ENCODE measurements around the gene HPS1.

Gene HPS1

DNA sequence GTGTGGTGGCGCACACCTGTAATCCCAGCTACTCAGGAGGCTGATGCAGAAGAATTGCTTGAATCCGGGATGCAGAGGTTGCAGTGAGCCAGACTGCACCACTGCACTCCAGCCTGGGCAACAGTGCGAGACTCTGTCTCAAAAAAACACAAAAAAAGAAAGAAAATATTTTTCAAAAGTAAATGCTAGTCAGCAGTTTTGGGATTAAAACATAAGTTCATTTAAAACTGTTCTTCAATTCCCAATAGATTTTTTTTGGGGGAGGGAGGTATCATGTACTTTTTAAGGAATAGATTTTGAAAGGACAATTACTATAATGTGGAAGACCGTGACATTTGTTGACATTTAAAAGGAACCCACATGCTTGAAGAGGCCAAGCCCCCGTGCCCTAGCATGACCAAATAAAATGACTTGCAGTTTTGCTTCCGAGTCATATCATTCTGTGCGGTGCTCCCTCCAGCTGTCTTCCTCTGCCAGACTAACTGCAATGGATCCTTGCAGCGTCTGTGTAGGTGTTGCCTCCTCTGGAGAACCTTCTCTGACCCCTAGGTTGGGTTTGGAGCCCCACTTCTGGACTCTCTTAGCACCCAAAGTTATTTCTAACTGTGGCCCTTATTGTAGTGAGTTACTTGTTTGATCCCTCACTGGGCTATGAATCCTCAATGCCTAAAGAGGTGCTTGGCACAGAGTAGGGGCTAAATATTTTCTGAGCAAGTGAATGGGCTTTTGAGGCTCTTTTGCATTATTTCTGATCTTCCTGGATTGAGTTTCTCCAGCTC is 17.4 kb upstream of the HPS1 start:
- DNase-seq (ENCODE audit: low read depth in 2 of 2): no peak

DNA sequence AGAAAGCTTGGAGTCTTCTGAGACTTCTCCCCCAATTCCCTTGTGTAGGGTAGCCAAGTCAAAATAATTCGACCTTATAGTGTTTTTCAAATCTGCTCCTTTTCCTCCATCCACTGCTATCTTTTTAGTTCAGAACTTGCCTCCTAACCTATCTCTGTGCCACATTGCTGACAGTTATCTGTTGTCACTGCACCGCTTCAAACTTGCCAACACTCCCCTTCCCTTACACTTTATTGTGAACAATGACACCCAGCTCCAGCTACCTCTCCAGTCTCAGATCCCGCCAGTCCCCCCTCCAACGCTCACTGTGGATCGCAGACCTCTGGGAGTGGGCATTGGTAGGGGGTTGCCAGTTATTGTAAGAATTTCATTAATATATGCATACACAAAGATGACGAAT is 16.3 kb upstream of the HPS1 start:
- no peak for DNase-seq (ENCODE audit: low read depth in 2 of 2)

DNA sequence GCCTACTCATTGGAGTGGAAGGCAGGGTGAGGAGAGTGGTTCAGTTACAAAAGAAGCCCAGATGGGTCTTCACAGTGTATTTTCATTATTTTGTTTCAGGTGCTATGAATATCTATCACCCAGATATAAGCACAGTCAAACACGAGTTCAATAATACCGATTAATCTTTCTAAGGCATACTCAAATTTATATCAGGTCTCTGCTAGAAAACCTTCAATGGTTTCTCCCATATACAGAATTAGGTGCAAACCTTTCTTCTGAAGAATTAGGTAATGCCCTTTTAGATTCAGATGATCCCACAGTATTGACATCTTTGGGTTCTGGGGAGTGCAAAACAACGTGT is 14.7 kb upstream of the HPS1 start:
- no peak for DNase-seq (ENCODE audit: low read depth in 2 of 2)

DNA sequence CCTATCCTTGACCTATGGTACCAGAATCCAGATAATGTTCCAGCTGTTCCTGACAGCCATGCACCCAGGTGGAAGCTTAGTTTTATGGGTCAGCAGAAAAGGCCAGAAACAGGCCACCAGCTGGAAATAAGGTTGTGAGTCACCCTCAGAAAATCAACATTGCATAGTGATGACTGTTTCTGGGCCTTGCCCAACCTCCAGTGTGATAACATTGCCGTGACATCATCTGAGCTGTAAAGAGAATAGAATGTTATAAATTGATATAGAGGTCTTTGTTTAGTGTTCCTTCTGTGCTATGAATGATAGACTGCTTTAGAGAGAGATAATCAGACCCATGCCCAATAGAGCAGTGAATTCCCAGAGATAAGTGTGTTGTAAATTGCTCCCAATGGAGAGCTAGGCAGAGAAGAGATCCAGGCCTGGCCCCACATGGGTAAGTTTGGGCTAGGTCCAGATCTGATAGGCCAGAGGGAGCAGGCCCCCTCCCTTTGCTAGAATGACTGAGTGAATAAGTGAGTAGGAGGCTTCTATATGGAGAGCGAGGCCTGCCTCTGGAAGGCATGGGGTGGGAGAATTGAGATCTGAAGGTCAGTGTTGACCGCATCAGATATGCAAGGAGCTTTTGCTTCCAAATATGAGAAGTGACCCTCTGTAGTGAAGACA is 14.2 kb upstream of the HPS1 start:
- no peak for DNase-seq (ENCODE audit: low read depth in 2 of 2)

DNA sequence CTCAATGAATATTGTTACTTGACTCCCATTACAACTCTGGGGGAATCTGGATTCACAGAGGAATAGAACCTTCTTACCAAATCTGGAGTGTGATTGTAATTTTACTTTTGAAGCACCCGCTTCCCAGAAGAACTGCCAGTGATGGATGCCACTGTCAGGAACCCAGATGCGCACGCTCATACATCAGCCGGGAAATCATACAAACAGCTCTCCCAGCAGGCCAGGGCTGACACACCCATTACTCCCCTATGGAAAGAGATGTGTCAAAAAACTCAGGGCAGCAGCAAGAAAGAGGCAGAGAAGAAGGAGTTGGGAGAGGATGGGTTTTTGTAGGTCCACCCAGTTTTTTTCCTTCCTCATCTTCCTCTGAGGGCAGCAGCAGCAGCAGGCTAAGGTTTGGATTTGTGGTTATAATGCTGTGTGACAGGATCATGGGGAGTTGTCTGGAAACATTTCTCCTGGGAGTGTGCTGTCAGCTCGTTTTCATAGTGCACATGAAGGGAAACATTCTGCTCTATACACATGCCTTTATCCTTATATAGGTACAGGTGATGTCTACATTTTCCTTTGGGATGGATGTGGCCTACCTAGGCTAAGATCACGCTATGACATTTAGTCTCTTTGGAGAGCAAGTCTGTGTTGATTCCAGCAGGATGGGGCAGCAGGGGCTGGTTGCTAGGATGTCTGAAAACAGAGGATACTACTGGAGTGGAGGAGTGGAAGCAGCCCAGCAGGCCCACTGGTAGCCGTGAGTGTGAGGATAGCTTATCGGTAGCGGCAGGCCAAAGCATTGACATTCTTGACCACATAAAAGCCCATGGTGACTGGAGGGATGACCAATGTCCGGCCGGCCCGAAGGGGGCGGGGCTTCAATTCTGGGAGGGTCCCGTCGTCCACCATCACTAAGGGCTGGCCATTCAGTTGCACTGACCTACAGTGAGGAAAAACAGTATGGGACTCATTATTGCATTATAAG is 12.4 kb upstream of the HPS1 start:
- no peak for DNase-seq (ENCODE audit: low read depth in 2 of 2)

DNA sequence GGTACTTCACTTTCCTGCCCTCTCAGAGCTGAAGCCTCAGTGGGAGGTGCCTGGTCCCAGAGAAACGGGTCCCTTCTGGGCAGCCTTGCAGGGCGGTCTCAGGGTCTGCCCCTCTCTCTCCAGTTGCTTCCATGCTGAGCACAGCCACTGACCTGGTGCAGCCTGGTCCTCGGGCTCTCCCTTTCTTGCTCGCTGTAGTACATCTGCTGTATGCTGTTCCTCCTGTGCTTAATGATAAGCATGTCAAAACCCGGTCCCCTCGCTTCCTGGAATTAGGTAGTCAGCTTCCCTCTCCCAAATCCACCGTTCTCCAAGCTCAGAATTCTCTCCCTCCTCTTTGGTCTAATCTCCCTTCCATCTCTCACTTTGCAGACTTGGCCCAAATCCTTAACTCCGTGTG is 11.0 kb upstream of the HPS1 start:
- DNase-seq (ENCODE audit: low read depth in 2 of 2): no peak

DNA sequence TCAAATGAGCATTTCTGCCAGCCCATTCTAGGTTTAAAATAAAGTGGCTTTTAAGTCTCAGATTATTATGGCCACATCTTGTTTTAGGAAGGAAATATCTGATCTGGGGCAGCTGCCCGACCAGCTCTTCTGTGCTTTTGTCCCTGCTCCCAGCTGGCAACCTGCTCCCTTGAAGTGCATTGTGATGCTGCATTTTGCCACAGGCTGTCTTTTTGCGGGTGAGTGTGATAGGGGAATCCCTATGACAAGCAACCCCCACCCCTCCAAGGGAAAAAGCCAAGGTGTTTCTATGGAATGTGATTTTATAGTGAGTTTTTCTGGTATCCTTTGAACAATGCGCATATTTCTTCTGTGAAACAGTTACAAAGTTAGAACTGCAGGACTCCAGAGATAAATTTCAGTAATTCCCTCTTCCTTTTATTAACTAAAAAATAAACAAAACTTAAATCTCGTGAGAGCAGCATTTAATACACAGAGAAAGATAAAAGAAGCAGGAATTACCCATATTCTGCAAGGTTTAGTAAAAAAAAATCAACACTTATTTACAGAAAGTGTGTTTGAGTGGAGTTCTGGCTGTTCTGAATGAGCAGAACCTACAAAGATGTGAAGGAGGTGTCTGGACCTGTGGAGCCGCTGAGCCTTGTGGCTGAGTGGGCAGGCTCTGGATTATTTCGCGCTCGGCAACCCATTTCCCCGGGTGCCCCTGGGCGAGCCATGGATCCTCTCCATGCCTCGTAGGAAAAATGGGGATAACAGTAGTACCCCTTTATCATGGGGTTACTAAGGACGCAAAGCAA is 10.1 kb upstream of the HPS1 start:
- no peak for DNase-seq (ENCODE audit: low read depth in 2 of 2)

DNA sequence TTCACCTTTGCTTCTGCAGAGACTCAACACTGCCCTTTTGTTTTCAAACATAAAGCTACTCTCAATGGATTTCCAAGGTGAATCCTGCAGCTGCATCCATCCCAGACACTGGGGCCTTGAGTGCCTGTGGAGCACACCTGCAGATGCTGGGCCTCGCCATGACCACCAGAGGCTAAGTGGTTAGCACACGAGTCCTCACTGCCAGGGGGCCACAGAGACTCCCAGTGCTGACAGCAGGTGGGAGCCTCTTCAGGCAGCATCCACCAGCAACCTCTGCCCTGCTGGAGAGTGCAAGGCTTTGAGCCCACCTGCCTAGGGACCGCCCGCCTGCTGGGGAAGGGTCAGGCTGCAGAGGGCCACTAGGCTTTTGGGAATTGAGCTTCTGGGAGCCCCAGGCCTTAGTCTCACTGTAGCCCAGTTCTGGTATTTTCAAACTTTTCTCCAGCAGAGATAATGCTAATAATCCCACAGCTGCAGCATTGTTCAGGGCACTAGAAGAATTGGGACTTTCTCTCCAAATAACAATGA is 9.4 kb upstream of the HPS1 start:
- no peak for DNase-seq (ENCODE audit: low read depth in 2 of 2)

DNA sequence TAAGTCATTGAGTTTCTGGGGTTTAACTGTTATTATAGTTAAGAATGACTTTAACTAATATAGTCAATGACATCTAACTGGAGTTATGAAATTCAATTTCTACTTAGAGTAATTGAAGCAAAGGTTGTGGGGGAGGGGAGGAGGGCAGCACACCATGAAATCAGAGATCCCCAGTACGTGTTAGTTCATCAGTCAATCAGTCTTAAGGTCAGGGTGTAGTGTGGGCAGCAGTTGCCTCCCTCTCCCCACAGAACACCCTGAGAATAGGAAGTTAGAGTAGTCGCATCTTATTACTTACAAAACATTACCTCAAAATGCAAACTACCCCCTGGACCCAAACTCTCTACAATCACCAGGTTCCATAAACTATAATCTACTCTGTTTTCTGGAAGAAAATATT is 7.0 kb upstream of the HPS1 start:
- no peak for DNase-seq (ENCODE audit: low read depth in 2 of 2)

DNA sequence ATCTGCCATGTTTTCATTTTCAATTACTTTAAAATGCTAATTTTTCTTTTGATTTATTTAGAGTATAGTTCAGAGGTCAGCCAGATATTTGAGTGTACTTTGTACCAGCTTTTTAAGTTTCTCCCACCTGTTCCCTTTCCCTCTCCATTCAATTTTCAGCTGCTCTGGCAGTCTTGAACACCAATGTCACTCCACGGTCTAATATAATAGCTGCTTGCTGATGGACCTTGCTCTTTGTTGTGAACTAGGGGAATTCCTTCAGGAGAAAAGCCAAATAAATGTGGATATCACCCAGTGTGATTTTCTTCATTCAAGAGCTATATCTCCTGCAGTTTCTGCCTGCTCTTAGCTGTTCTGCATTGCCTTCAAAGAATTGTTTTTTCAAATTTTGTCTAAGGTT is 3.9 kb upstream of the HPS1 start:
- no peak for DNase-seq (ENCODE audit: low read depth in 2 of 2)

DNA sequence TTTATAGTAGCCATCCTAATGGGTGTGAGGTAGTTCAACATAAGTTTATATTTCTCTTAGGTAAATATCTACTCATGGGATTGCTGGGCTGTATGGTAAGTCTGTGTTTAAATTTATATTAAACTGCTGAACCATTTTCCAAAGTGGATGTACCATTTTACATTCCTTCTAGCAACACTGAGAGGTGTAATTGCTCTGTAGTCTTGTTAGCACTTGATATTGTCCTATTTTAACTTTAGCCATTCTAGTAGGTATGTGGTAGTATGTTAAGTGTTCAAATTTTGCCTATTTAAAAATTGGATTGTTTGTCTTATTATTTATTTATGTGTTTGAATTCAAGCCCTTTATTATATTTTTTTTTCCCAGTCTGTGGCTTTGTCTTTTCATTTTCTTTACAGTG is 2.6 kb upstream of the HPS1 start:
- DNase-seq (ENCODE audit: low read depth in 2 of 2): no peak

DNA sequence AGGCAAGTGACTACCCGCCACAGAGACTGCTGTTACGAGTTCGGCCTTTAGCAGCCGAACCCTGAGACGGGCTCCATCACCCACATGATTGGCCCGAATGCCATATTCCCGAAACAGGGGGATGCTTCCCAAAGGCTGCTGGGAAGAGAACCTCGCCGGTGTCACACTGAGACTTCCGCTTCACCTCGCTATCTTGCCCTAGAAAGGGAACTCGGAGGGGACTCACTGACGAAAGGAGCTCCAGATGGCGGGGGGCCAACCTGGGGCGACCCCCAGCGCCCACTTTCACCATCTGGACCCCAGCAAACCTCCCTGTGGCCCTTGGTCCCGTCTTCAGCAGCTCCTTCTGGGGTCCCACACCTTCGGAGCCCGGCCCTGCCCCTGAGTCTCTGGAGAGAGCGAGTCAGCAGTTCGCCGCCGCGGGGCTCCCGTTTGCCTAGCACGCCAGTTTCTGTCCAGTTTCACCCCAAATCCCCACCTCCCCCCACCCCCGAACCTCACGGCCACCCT is 529 bp downstream of the HPS1 start:
- DNase-seq (ENCODE audit: low read depth in 2 of 2): no peak

DNA sequence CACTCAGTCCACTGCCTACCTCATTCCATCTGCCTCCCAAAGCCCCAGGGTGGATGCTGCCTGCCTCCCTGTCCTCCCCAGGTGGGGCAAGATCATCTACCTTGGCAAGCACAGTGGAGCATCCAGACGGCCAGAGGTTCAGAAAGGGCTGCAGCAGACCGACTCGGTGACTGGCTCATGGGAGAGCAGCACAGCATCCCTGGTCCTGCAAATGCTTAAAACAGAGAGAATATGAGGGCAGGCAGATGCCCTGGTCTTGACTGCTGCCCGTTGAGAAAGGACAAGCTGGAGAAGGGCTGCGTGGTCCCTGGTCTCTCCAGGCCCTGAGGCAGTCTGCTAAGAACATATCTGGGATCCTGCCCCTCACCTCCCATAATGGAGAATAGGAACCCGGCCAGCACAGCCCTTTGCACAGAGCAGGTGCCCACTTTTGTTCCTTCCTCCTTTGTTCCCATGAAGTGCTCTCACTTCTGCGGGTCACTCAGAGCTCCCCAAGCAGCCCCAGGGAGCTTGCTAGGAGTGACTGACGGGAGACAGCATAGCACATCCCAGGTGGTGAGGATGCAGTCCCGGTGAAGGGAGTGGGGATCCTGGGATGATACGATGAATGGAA is 1.4 kb downstream of the HPS1 start:
- no peak for DNase-seq (ENCODE audit: low read depth in 2 of 2)

DNA sequence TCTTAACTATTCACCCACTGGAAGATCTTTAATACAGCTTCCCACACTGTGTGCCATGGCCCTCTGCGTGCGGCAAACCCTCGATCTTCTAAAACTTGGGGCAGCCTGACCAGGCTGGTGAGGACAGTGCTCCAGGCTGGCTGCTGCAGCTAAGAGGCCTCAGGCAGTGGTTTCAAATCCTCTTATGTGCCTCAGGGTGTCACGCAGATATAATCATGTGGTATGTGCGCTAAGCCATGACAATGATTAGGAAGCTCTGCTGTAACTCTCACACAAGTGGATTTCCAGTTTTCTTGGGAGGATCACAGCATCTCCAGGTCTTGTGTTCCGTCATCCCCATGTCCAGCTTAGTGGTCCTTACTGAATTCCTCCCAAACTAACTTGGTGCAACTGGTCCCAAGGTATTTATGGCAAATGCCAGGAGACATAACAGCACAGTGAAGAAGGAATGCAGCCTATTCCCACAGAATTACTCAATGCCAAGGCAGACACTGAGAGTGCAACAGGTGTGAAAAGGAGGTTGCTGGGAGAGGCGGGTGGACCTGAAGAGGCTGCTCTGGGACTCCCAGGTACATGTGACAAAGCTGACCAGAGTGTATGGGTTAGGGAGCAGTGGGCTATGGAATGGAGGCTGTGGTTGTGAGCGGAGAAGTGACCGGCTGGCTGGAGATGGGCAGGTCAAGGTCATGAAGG is 2.3 kb downstream of the HPS1 start:
- no peak for DNase-seq (ENCODE audit: low read depth in 2 of 2)

DNA sequence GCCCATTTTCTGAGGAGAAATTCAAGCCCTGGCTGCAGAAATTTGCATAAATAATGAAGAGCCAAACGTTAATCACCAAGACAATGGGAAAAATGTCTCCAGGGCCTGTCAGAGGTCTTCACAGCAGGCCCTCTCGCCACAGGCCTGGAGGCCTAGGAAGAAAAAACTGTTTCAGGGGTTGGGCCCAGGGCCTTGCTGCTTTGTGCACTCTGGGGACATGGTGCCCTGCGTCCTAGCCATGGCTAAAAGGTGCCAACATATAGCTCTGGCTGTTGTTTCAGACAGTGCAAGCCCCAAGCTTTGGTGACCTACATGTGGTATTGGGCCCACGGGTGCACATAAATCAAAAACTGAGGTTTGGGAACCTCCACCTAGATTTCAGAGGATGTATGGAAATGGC is 8.0 kb downstream of the HPS1 start:
- DNase-seq (ENCODE audit: low read depth in 2 of 2): no peak

DNA sequence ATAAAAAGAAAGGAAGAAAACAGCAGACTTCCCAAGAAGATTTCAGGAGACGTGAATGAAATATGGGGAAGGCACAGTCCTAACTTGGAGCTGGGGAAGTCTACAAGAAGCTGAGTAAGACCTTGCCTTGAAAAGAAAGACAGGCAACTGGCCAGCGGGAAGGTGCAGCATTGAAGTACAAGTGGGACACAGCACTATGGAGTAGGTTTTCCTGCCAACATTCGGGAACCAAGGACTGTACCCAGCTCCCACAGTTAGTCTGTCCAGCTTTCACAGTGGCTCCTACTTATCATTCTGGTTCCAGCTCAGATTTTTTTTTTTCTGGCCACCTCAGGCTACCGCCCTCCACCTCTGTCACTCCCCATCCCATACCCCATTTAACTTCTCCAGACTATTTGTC is 10.0 kb downstream of the HPS1 start:
- no peak for DNase-seq (ENCODE audit: low read depth in 2 of 2)

DNA sequence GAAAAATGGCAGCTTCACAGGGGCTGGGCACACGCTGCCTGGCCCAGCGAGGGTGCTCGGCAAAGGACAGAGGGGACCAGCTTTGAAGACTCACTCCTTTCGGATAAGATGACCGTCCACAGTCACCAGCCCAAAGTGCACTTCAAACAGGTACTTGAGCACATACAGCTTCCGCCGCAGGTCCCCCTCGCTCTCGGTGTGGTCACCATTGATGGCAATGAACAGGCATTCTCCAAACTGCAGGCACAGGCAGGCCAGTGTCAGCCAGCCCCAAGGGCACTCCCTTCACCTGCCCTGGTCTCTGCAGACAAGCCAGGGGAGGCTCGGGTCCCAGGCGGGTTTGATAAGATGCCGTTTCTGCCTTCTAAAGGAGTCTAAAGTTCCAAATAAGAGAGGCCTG is 11.6 kb downstream of the HPS1 start:
- DNase-seq (ENCODE audit: low read depth in 2 of 2): no peak

DNA sequence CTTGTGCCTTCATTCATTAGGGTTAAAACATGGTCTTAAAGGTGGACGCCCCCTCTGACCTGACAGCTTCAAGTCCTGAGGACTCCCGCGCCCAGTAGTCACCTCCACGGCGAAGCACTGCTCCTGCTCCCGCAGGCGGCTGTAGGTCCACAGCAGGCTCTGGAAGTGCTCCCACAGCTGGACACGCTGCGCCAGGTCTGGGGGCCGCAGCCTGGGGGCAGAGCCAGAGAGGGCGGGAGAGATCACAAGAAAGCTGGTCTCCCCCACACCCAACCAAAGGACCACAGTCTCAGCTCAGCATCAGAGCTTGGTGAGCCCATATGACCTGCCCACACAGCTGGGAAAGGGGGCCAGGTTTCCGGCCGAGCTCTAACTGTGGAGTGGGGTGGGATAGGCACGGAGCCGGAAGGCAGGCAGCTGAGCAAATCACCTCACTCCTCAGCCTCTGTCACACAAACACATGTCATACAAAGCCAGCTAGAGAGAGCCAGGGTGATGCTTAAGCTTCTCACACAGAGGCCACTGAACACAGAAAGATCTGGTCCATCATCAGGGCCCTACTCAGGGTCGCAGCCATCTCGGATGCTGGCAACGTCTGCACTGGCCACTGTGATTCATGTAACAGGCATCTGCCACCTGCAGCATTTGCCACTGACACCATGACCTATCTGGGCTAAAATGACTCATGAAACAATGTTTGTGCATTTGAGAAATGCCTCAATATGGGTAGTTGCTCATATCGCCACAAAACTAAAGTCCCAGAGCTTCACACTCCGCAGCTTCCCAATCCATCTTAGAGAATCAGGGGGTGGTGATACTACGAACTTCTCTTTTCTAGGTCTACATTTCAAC is 12.6 kb downstream of the HPS1 start:
- no peak for DNase-seq (ENCODE audit: low read depth in 2 of 2)

DNA sequence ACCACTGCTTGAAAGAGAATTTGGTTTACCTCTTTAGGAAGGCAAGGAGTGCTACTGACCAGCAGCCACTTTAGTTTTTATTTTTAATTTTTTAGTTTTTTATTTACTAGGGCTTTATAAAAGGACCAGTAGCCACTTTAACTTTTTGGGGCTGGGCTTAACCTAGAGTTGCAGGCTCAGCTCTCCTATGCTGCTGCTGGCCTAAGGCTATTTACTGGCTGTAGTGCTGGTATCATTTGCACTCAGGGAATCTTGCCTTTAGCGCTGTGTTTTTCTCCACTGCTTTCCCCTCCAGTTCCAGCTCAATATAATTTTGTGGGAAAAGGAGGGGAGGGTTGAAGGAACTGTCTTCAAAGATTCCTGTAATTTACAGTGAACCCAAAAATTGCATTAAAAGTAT is 13.4 kb downstream of the HPS1 start:
- DNase-seq (ENCODE audit: low read depth in 2 of 2): no peak
